ENCODE measurements around the gene SNAPC4. TPM values are rescaled to one million over a fixed set of nuclear protein-coding genes. Genes with fewer than 3 reads are reported as not detected.

Gene SNAPC4
- polyA plus RNA-seq, 1 of the 3 experiments (the other 2 are of a cell fraction) = 9.2 TPM

DNA sequence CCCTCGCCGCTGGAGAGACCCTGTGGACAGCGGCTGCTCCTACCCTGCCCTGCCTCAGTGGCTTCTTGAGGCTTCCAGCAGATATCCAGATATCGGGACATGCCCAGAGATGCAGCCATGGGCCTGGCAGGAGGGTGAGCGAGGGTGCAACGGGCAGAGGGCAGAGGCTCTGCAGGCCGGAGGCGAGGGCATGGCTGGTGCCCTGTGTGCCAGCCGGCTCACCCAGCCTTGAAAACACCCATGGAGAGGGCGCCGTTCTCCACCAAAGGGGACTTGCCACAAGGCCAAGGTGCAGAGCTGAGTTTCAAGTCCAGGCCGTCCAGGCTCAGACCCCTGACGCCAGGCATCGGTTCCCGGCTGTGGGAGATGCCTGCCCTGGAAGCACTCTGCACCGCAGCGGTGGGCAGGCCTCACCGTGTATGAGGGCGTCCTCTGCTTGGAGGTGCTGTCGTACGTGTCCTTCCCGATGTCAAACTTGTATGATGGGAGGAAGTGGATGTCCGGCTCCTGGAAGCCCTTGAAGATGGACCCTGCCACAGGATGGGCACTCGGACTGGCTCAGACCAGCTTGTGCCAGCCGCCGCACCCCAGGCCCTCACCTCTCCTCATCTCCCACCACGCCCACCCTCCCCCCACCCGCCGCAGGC lies 30.7 kb upstream of the SNAPC4 start:
- no peak for DNase-seq
- TF ChIP-seq RXRA (IDR thresholded peaks at IDR 0.05; ENCODE audit: borderline replicate concordance, low read depth) (no peak), TAF1 (IDR thresholded peaks at IDR 0.05; ENCODE audit: borderline replicate concordance, low read depth, low read length) (no peak)
- Histone ChIP-seq H3K4me2 (no peak overlapping the region), H3K4me1 (ENCODE audit: control insufficient read depth in 1 of 2, insufficient read depth in 2 of 2, low read depth in 1 of 2, low read length in 1 of 2) (no peaks in the 10 kb centered on the region), H3K9me3 (no peaks in the 10 kb centered on the region), H3K9me2 (no peaks in the 10 kb centered on the region), H2AFZ (ENCODE audit: low read depth) (no peak overlapping the region), H3K36me3 (replicated peaks in 1 of 2; ENCODE audit: control insufficient read depth in 1 of 2, insufficient read depth in 2 of 2, low read length in 1 of 2) (peaks cover 4 to 42% of the 10 kb centered on the region in 2 experiments), H3K4me3 (ENCODE audit: low read depth in 2 of 2, low read length in 1 of 2) (no peak overlapping the region), H3K79me2 (ENCODE audit: insufficient read depth) (peaks cover 27% of the 10 kb centered on the region), H3K27me3 (ENCODE audit: insufficient read depth) (no peaks in the 10 kb centered on the region), H3K9ac (no peak overlapping the region), H3K27ac (ENCODE audit: low read depth in 2 of 2, low read length in 1 of 2) (no peak overlapping the region), H3F3A (replicated peaks; ENCODE audit: insufficient read depth) (peaks cover 17% of the 10 kb centered on the region), H4K20me1 (ENCODE audit: insufficient read depth) (peaks cover 25% of the 10 kb centered on the region)
- WGBS (ENCODE audit: low lambda C conversion rate) = 96% methylated on average over 26 of the region's 29 CpGs
- CTCF ChIA-PET = interaction anchor here (1.8 kb wide), 1 partner anchor 10 kb away, joined by 6 read pairs; no protein-coding TSS in a partner anchor
- POLR2A ChIA-PET = no interaction called here

DNA sequence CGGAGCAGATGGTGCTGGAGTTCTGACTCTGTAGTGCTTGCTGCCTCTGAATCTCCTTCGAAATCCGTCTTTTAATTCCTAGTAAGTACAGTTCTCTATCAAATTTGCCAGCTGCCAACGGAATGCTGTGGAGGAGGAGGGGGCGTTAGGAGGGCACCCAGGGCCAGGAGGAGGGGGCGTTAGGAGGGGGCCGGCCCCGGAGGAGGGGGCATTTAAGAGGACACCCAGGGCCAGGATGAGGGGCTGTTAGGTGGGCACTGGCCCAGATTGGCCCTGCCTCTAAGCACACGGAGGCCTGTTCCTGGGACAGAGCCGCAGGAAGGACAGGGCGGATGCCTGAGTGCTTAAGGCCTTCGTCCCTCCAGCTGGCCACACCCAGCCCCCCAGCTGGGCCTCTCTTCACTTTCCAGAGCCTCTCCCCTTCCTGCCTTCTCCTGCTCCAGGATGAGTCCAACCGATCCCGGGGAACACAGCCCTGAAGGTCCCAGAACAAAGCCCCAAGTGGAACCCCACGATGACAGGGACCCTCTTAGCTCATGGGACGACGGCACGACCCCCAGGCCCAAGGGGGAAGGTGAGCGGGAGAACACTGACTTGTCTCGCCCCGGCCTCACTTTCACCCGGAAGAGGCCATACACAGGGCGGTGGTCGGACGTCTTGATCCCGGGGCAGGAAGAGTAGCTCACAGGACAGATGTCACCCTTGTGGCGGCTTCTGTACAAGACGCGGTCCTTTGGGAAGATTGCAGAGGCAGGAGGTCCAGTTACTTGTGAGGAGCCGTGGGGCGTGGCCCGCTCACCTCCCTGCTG lies 29.9 kb upstream of the SNAPC4 start:
- H2AFZ ChIP-seq (ENCODE audit: low read depth) = no peak overlapping the region
- CTCF ChIA-PET = interaction anchor here (0.9 to 1.8 kb wide), 2 partner anchors 10 to 28 kb away, joined by 3 to 6 read pairs; no protein-coding TSS in a partner anchor
- H3K4me1 ChIP-seq (ENCODE audit: control insufficient read depth in 1 of 2, insufficient read depth in 2 of 2, low read depth in 1 of 2, low read length in 1 of 2) = no peaks in the 10 kb centered on the region
- WGBS (ENCODE audit: low lambda C conversion rate) = 87% methylated on average over 21 of the region's 32 CpGs
- H3K36me3 ChIP-seq (replicated peaks in 1 of 2; ENCODE audit: control insufficient read depth in 1 of 2, insufficient read depth in 2 of 2, low read length in 1 of 2) = peaks cover 4 to 42% of the 10 kb centered on the region in 2 experiments
- no peak overlapping the region for H3K4me3 ChIP-seq (ENCODE audit: low read depth in 2 of 2, low read length in 1 of 2)
- H3K27ac ChIP-seq (ENCODE audit: low read depth in 2 of 2, low read length in 1 of 2) = no peak overlapping the region
- POLR2A ChIA-PET = no interaction called here
- peaks cover 16% of the 10 kb centered on the region for H4K20me1 ChIP-seq (ENCODE audit: insufficient read depth)
- H3K27me3 ChIP-seq (ENCODE audit: insufficient read depth) = no peaks in the 10 kb centered on the region
- peaks cover 19% of the 10 kb centered on the region; the same call in 1 of the 2 replicates for H3K79me2 ChIP-seq (ENCODE audit: insufficient read depth)
- H3K9me2 ChIP-seq = no peaks in the 10 kb centered on the region
- H3F3A ChIP-seq (replicated peaks; ENCODE audit: insufficient read depth) = peaks cover 17% of the 10 kb centered on the region
- DNase-seq = no peak
- H3K4me2 ChIP-seq = no peak overlapping the region
- no peak overlapping the region for H3K9ac ChIP-seq
- H3K9me3 ChIP-seq = no peaks in the 10 kb centered on the region
- TF ChIP-seq EZH2phosphoT487 (IDR thresholded peaks at IDR 0.05; ENCODE audit: borderline replicate concordance, low read depth) (no peak), MEF2A (IDR thresholded peaks at IDR 0.05; ENCODE audit: borderline replicate concordance, low read depth) (no peak), RAD21 (IDR thresholded peaks at IDR 0.05; ENCODE audit: low read length) (no peak), NRF1 (IDR thresholded peaks at IDR 0.05; ENCODE audit: low read depth, low read length) (no peak), RCOR1 (IDR thresholded peaks at IDR 0.05; ENCODE audit: low read length) (no peak), MXI1 (IDR thresholded peaks at IDR 0.05; ENCODE audit: low read depth, low read length) (no peak), NFIC (IDR thresholded peaks at IDR 0.05; ENCODE audit: borderline replicate concordance) (no peak)
- TF ChIP-seq, protein P1, sequence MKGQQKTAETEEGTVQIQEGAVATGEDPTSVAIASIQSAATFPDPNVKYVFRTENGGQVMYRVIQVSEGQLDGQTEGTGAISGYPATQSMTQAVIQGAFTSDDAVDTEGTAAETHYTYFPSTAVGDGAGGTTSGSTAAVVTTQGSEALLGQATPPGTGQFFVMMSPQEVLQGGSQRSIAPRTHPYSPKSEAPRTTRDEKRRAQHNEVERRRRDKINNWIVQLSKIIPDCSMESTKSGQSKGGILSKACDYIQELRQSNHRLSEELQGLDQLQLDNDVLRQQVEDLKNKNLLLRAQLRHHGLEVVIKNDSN (IDR thresholded peaks at IDR 0.05; ENCODE audit: borderline replicate concordance, low read depth) = no peak
- TF ChIP-seq, protein P2, sequence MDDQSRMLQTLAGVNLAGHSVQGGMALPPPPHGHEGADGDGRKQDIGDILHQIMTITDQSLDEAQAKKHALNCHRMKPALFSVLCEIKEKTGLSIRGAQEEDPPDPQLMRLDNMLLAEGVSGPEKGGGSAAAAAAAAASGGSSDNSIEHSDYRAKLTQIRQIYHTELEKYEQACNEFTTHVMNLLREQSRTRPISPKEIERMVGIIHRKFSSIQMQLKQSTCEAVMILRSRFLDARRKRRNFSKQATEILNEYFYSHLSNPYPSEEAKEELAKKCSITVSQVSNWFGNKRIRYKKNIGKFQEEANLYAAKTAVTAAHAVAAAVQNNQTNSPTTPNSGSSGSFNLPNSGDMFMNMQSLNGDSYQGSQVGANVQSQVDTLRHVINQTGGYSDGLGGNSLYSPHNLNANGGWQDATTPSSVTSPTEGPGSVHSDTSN (IDR thresholded peaks at IDR 0.05) = no peak
